ENCODE results near the gene TMC1.

Gene TMC1

DNA sequence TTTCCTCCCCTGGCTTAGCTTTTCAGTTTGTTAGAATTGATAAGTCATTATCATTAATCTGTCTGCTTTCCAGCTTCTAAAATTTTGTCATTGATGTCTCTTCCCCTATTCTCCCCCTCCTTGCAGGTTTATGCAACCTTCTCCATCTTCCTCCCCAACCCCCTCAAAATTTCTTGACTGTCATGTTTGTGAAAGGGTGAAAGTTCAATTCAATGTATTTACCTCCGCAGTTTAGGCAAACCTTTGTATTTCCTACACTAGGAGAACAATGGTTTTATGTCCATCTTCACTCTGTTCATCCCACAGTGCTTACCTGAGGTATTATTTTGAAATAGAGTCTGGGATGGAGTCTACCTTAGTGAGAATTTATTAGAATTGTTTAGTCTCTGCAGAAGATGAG lies 313.6 kb downstream of the TMC1 start:
- no peaks in the 10 kb centered on the region for H3F3A ChIP-seq (ENCODE audit: low read depth)
- H3K4me1 ChIP-seq (ENCODE audit: insufficient read depth, low read length, poor library complexity, severe bottlenecking), result no peaks in the 10 kb centered on the region
- H3K9me2 ChIP-seq (replicated peaks; ENCODE audit: low read depth, low read length), result no peaks in the 10 kb centered on the region
- H3K9me3 ChIP-seq (ENCODE audit: insufficient read depth, low read depth, low read length), result no peaks in the 10 kb centered on the region
- no peaks in the 10 kb centered on the region for H4K20me1 ChIP-seq (ENCODE audit: insufficient read depth, low read length, poor library complexity, severe bottlenecking)
- no peak overlapping the region for H3K4me2 ChIP-seq (ENCODE audit: low read depth, low read length, poor library complexity, severe bottlenecking)
- no peaks in the 10 kb centered on the region for H3K36me3 ChIP-seq (ENCODE audit: insufficient read depth, low read length)
- no peak overlapping the region for H3K9ac ChIP-seq (ENCODE audit: low read depth, low read length, poor library complexity, severe bottlenecking)
- TF ChIP-seq, protein P1, sequence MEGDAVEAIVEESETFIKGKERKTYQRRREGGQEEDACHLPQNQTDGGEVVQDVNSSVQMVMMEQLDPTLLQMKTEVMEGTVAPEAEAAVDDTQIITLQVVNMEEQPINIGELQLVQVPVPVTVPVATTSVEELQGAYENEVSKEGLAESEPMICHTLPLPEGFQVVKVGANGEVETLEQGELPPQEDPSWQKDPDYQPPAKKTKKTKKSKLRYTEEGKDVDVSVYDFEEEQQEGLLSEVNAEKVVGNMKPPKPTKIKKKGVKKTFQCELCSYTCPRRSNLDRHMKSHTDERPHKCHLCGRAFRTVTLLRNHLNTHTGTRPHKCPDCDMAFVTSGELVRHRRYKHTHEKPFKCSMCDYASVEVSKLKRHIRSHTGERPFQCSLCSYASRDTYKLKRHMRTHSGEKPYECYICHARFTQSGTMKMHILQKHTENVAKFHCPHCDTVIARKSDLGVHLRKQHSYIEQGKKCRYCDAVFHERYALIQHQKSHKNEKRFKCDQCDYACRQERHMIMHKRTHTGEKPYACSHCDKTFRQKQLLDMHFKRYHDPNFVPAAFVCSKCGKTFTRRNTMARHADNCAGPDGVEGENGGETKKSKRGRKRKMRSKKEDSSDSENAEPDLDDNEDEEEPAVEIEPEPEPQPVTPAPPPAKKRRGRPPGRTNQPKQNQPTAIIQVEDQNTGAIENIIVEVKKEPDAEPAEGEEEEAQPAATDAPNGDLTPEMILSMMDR (conservative IDR thresholded peaks at IDR 0.05; ENCODE audit: low read length), result no peak
- TF ChIP-seq EZH2phosphoT487 (IDR thresholded peaks at IDR 0.05; ENCODE audit: borderline replicate concordance), result no peak
- H3K4me3 ChIP-seq (ENCODE audit: low read length, poor library complexity, severe bottlenecking), result no peak overlapping the region
- H3K27me3 ChIP-seq (ENCODE audit: insufficient read depth, low read length, poor library complexity, severe bottlenecking), result no peaks in the 10 kb centered on the region
- H3K79me2 ChIP-seq (ENCODE audit: insufficient read depth, low read length), result no peaks in the 10 kb centered on the region
- no peak overlapping the region for H2AFZ ChIP-seq (ENCODE audit: low read length)

DNA sequence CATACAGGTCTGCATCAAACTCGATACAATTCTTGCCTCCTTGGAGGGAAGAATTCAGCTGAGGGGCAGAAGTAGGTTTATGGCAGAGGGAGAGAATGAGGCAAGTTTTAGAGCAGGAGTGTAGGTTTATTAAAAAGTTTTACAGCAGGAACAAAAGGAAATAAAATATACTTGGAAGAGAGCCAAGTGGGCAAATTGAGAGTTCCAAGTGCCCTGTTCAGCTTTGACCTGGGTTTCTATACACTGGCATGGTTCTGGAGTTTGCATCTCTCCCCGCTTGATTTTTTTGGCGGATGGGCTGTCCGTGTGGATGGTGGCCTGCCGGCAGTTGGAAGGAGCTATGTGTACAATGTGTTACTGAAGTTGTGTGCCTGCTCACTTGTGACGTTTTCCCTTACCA lies 315.4 kb downstream of the TMC1 start:
- H4K20me1 ChIP-seq (ENCODE audit: insufficient read depth, low read length, poor library complexity, severe bottlenecking), result no peaks in the 10 kb centered on the region
- no peak overlapping the region for H3K4me3 ChIP-seq (ENCODE audit: low read length, poor library complexity, severe bottlenecking)
- H3K27me3 ChIP-seq (ENCODE audit: insufficient read depth, low read length, poor library complexity, severe bottlenecking), result no peaks in the 10 kb centered on the region
- H3K4me1 ChIP-seq (ENCODE audit: insufficient read depth, low read length, poor library complexity, severe bottlenecking), result no peaks in the 10 kb centered on the region
- no peaks in the 10 kb centered on the region for H3K9me2 ChIP-seq (replicated peaks; ENCODE audit: low read depth, low read length)
- no peaks in the 10 kb centered on the region for H3F3A ChIP-seq (ENCODE audit: low read depth)
- no peaks in the 10 kb centered on the region for H3K36me3 ChIP-seq (ENCODE audit: insufficient read depth, low read length)
- no peak overlapping the region for H2AFZ ChIP-seq (ENCODE audit: low read length)
- H3K79me2 ChIP-seq (ENCODE audit: insufficient read depth, low read length), result no peaks in the 10 kb centered on the region
- TF ChIP-seq, protein P1 (conservative IDR thresholded peaks at IDR 0.05; ENCODE audit: low read length), result no peak
- H3K9ac ChIP-seq (ENCODE audit: low read depth, low read length, poor library complexity, severe bottlenecking), result no peak overlapping the region
- H3K4me2 ChIP-seq (ENCODE audit: low read depth, low read length, poor library complexity, severe bottlenecking), result no peak overlapping the region
- no peaks in the 10 kb centered on the region for H3K9me3 ChIP-seq (ENCODE audit: insufficient read depth, low read depth, low read length)

DNA sequence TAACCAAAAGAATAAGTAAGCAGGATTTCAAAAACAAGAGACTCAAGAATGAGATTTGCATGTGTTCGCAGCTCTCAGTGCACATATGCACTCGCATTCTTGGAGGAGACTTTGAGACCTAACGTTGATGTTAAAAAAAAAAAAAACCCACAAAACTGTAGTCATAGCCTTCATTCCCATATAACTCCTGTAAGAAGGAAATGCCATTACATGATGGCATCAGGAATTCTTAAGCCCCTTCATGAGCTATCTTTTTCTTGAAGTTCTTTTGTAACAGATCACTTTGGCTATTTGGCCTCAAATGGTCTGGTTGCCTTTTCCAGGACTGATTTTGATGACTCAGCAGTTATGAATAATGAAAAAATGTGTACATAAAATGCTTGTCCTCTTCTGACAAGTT lies 317.7 kb downstream of the TMC1 start:
- H3K4me1 ChIP-seq (ENCODE audit: insufficient read depth, low read length, poor library complexity, severe bottlenecking), result no peaks in the 10 kb centered on the region

More for the DNA sequence above, 317.7 kb downstream of the TMC1 start:
- Histone ChIP-seq H3F3A (ENCODE audit: low read depth) (no peaks in the 10 kb centered on the region), H3K9ac (ENCODE audit: low read depth, low read length, poor library complexity, severe bottlenecking) (no peak overlapping the region), H3K27me3 (ENCODE audit: insufficient read depth, low read length, poor library complexity, severe bottlenecking) (no peaks in the 10 kb centered on the region), H4K20me1 (ENCODE audit: insufficient read depth, low read length, poor library complexity, severe bottlenecking) (no peaks in the 10 kb centered on the region), H3K9me2 (replicated peaks; ENCODE audit: low read depth, low read length) (no peaks in the 10 kb centered on the region), H3K36me3 (ENCODE audit: insufficient read depth, low read length) (no peaks in the 10 kb centered on the region), H2AFZ (ENCODE audit: low read length) (no peak overlapping the region), H3K9me3 (ENCODE audit: insufficient read depth, low read depth, low read length) (no peaks in the 10 kb centered on the region), H3K4me3 (ENCODE audit: low read length, poor library complexity, severe bottlenecking) (no peak overlapping the region), H3K4me2 (ENCODE audit: low read depth, low read length, poor library complexity, severe bottlenecking) (no peak overlapping the region), H3K79me2 (ENCODE audit: insufficient read depth, low read length) (no peaks in the 10 kb centered on the region)
- TF ChIP-seq, protein P1 (conservative IDR thresholded peaks at IDR 0.05; ENCODE audit: low read length), result no peak
- no peak for TF ChIP-seq EZH2phosphoT487 (IDR thresholded peaks at IDR 0.05; ENCODE audit: borderline replicate concordance)
